ENCODE results near the gene PLCL1.

DNA sequence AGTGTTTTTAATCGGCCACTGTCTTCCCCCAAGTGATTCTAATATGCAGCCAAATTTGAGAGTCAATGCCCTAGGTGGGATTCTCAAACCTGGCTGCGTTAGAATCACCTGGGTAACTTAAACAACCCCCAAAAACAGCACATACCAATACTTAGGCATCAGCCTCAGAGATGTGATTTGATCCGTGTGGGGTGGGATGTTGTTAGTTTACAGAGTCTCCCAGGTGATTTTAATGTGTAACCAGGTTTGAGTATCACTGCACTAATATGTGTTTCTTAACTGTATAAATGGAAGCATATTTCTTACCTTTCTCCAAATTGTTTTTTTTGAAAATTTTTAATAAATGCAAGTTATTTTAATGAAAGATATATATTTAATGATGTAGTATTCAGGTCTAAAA lies 135.4 kb downstream of the PLCL1 start:
- no peak for TF ChIP-seq ZC3H10 (CRISPR knock-in tag; IDR thresholded peaks at IDR 0.05)
- no peak for TF ChIP-seq SNAI2 (CRISPR knock-in tag; IDR thresholded peaks at IDR 0.05)
- TF ChIP-seq, protein P1, sequence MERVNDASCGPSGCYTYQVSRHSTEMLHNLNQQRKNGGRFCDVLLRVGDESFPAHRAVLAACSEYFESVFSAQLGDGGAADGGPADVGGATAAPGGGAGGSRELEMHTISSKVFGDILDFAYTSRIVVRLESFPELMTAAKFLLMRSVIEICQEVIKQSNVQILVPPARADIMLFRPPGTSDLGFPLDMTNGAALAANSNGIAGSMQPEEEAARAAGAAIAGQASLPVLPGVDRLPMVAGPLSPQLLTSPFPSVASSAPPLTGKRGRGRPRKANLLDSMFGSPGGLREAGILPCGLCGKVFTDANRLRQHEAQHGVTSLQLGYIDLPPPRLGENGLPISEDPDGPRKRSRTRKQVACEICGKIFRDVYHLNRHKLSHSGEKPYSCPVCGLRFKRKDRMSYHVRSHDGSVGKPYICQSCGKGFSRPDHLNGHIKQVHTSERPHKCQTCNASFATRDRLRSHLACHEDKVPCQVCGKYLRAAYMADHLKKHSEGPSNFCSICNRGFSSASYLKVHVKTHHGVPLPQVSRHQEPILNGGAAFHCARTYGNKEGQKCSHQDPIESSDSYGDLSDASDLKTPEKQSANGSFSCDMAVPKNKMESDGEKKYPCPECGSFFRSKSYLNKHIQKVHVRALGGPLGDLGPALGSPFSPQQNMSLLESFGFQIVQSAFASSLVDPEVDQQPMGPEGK (CRISPR knock-in tag; IDR thresholded peaks at IDR 0.05; ENCODE audit: borderline replicate concordance): no peak
- no peak for TF ChIP-seq ZNF70 (CRISPR knock-in tag; IDR thresholded peaks at IDR 0.05)
- no peak for TF ChIP-seq ZFP3 (CRISPR knock-in tag; IDR thresholded peaks at IDR 0.05)
- no peak for TF ChIP-seq TCF4 (CRISPR knock-in tag; IDR thresholded peaks at IDR 0.05; ENCODE audit: borderline replicate concordance)

Measured in SK-N-SH treated with all-trans-retinoic acid at 6 μM for 48 hours (cell line).